ENCODE results near the gene MRPL23. TPM values are rescaled to one million over a fixed set of nuclear protein-coding genes. Genes with fewer than 3 reads are reported as not detected.

Gene MRPL23
- total and polyA plus RNA-seq, 2 of the 8 experiments (the other 6 are each of a cell fraction or from before 2014, with no cell fraction given): 86.4 to 244 TPM

- no peak for TF ChIP-seq HDAC6 (IDR thresholded peaks at IDR 0.05; ENCODE audit: low read depth, low read length)
- no peak for TF ChIP-seq CHD1 (IDR thresholded peaks at IDR 0.05; ENCODE audit: low read depth, low read length)
- TF ChIP-seq CTBP2 (IDR thresholded peaks at IDR 0.05; ENCODE audit: borderline replicate concordance, insufficient read depth, insufficient read length, low read length): no peak
- no peak for TF ChIP-seq TEAD4 (IDR thresholded peaks at IDR 0.05; ENCODE audit: low read depth, low read length)
- TF ChIP-seq JUND (IDR thresholded peaks at IDR 0.05; ENCODE audit: low read length): no peak
- no peak for TF ChIP-seq POLR2A (IDR thresholded peaks at IDR 0.05; ENCODE audit: control extremely low read depth in 1 of 2, low read depth in 2 of 2, low read length in 2 of 2)
- no peak for TF ChIP-seq SUZ12 (IDR thresholded peaks at IDR 0.05; ENCODE audit: low read length)
- TF ChIP-seq JUN (IDR thresholded peaks at IDR 0.05; ENCODE audit: low read depth, low read length): no peak
Observed at GRCh38 chr11:1967641-1968225, 20.6 kb downstream of the MRPL23 start (continued).

Measured in H1 (cell line).